ENCODE measurements around the gene NCAN. TPM values are rescaled to one million over a fixed set of nuclear protein-coding genes. Genes with fewer than 3 reads are reported as not detected.

NCAN gene
- total and polyA plus RNA-seq, 9 of the 15 experiments (the other 6 are each of a cell fraction or from before 2014, with no cell fraction given) = 0.04 TPM; not detected in 8

GRCh38 chr19:19276851-19277250 is 65.1 kb downstream of the NCAN start (continued):
- TF ChIP-seq KDM4B (IDR thresholded peaks at IDR 0.05; ENCODE audit: borderline replicate concordance in 2 of 2, low read depth in 1 of 2) = no peak
- no peak for TF ChIP-seq HNRNPL (IDR thresholded peaks at IDR 0.05; ENCODE audit: low read depth, low read length)
- TF ChIP-seq SMAD1 (IDR thresholded peaks at IDR 0.05; ENCODE audit: low read depth, low read length, partially characterized antibody) = no peak
- TF ChIP-seq CEBPB (tag; IDR thresholded peaks at IDR 0.05) = no peak
- TF ChIP-seq GATAD2B (IDR thresholded peaks at IDR 0.05; ENCODE audit: borderline replicate concordance) = no peak
- TF ChIP-seq ZNF444 (CRISPR knock-in tag; IDR thresholded peaks at IDR 0.05) = no peak
- TF ChIP-seq ATF1 (CRISPR knock-in tag; IDR thresholded peaks at IDR 0.05) = no peak
- TF ChIP-seq ATF1 (tag; IDR thresholded peaks at IDR 0.05) = no peak
- no peak for TF ChIP-seq DACH1 (IDR thresholded peaks at IDR 0.05; ENCODE audit: partially characterized antibody)
- no peak for TF ChIP-seq SRSF1 (IDR thresholded peaks at IDR 0.05; ENCODE audit: low read depth, low read length)
- TF ChIP-seq FOXK2 (conservative IDR thresholded peaks at IDR 0.05 in 1 of 2, IDR thresholded peaks at IDR 0.05 in 1 of 2; ENCODE audit: low read depth in 2 of 2) = no peak
- TF ChIP-seq ZNF449 (CRISPR knock-in tag; IDR thresholded peaks at IDR 0.05) = no peak

GRCh38 chr19:19278315-19278714 is 66.6 kb downstream of the NCAN start:
- WGBS (ENCODE audit: insufficient coverage, low coverage, missing lambda C conversion rate) = 96% methylated on average over 7 of the region's 7 CpGs
- no peaks in the 10 kb centered on the region; the same call in 1 of the 2 replicates for H4K20me1 ChIP-seq (replicated peaks; ENCODE audit: control insufficient read depth, insufficient read depth, low read length)
- in situ Hi-C loops (cut with MboI) = no loop called here
- H3K4me2 ChIP-seq (ENCODE audit: insufficient read depth, low read length) = no peak overlapping the region
- ATAC-seq = no peak
- DNase-seq (ENCODE audit: extremely low read depth in 1 of 4, low spot score in 3 of 4) = no peak
- ChIA-PET CTCF (ENCODE audit: low intra/inter-chr PET ratio) (no interaction called here), POLR2A (no interaction called here)
- no peak overlapping the region for H3K27ac ChIP-seq (ENCODE audit: extremely low read depth, low read depth, low read length)
- no peaks in the 10 kb centered on the region for H3K9me1 ChIP-seq (ENCODE audit: control insufficient read depth, insufficient read depth, low read length)
- no peak overlapping the region for H3K9ac ChIP-seq (ENCODE audit: insufficient read depth in 1 of 2, low read depth in 2 of 2, low read length in 2 of 2)
- H3K4me3 ChIP-seq = no peak overlapping the region
- H3K27me3 ChIP-seq (ENCODE audit: control insufficient read depth in 2 of 2, insufficient read depth in 2 of 2, low read length in 2 of 2) = no peaks in the 10 kb centered on the region
- BruUV-seq (replicated peaks) = no TSS peak
- peaks cover 64% of the 10 kb centered on the region; the same call in 2 of the 3 replicates for H3K36me3 ChIP-seq (ENCODE audit: control insufficient read depth, insufficient read depth, low read length)
- no peak for FAIRE-seq
- H2AFZ ChIP-seq (ENCODE audit: low read depth, low read length) = no peak overlapping the region
- no peaks in the 10 kb centered on the region for H3K9me3 ChIP-seq (replicated peaks; ENCODE audit: control insufficient read depth, insufficient read depth, low read depth, low read length)
- H3K4me1 ChIP-seq (replicated peaks in 1 of 2; ENCODE audit: control insufficient read depth in 2 of 2, insufficient read depth in 2 of 2, low read length in 2 of 2) = peaks cover 0 to 5% of the 10 kb centered on the region in 2 experiments; a peak in 2 of 5 replicates
- no peaks in the 10 kb centered on the region for H3K79me2 ChIP-seq (ENCODE audit: control insufficient read depth, insufficient read depth, low read length)
- intact Hi-C loops (cut with micrococcal nuclease) = no loop called here
- no peak for TF ChIP-seq NELFE (IDR thresholded peaks at IDR 0.05; ENCODE audit: insufficient read depth, insufficient read length)
- no peak for TF ChIP-seq ZNF766 (CRISPR knock-in tag; conservative IDR thresholded peaks at IDR 0.05)
- no peak for TF ChIP-seq FOXJ2 (tag; IDR thresholded peaks at IDR 0.05)
- no peak for TF ChIP-seq PREB (CRISPR knock-in tag; IDR thresholded peaks at IDR 0.05)
- no peak for TF ChIP-seq SRSF1 (IDR thresholded peaks at IDR 0.05; ENCODE audit: low read depth, low read length)
- TF ChIP-seq MCM3 (IDR thresholded peaks at IDR 0.05) = no peak

All from K562 (cell line).